HK-2 (cell line): ENCODE measurements around the gene CALML3.

Experiments
- DNase-seq: peaks from one replicate; pipeline ENCODE4 v3.0.0-alpha.2; 2018; ENCODE audit not compliant: unreplicated experiment

CALML3 gene

GRCh38 chr10:5538892-5539651, 14.3 kb downstream of the CALML3 start:
- DNase-seq: no peak

GRCh38 chr10:5540080-5540479, 15.3 kb downstream of the CALML3 start:
- no peak for DNase-seq

DNA sequence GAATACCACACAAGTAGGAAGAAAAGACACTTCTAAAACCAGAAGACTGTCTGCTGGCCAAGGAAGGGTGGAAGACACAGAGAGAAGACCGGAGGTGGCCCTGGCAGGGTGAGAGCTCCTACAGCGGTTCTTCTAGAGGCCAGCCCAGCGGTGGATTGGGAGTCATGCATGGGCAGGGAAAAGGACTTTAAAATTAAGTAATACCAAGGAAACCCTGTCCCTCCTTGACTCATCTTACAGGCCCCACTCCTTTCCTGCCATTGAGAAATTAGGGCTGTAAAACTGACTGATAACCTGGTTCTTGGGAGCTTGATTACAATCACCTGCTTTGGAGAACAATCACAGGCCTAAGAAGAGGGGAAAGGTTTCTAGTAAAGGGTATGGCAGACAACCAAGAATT, 16.1 kb downstream of the CALML3 start:
- DNase-seq: no peak

GRCh38 chr10:5542100-5542499, 17.3 kb downstream of the CALML3 start:
- DNase-seq: no peak

GRCh38 chr10:5543623-5544022, 18.9 kb downstream of the CALML3 start:
- DNase-seq: no peak

GRCh38 chr10:5544216-5544805, 19.6 kb downstream of the CALML3 start:
- DNase-seq: no peak

- DNase-seq: no peak
Observed at GRCh38 chr10:5545011-5545410, 20.2 kb downstream of the CALML3 start.

GRCh38 chr10:5545426-5545777, 20.6 kb downstream of the CALML3 start:
- DNase-seq: no peak

DNA sequence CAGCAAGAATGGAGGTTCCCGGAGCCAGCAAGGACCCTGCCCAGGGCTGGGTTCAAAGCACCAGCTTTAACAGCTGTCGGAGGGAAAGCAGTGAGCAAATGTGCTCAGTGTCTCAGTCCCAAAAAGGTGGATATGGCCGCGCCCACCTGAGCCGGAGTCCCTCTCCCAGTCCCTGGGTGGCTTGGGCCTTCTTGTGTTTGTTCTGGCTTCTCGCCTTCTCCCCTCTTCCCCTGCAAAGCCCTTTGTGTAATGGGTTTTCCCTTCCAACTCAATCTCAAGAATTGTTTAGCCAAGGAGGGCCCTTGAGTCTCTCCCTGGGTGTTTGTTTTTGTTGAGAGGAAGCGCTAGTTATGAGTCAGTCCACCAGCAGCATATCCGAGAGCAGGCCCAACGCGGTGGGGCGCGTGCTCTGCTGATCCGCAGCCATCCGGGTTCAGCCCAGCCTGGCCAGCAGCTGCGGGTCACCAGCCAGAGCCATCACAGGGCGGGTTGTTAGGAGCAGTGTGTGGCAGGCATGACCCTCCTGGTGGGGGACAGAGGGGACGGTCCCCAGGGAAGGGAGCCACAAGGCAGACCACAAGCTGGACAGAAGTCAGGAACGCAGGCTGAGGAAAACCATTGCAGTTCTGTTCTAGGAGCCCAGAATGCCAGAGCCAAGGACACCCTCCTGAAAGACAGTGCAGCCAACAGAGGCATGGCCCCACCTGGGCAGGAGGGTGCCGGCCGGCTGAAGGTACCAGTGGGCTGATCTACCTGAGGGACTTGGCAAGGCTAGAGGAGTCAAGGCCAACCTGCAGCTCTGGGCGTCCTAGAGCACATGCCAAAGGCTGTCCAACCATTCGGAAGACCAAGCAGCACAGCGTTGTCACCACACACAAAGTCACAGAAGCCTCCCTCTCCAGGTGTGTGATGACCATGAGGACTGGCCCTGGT, 21.3 kb downstream of the CALML3 start:
- no peak for DNase-seq

DNA sequence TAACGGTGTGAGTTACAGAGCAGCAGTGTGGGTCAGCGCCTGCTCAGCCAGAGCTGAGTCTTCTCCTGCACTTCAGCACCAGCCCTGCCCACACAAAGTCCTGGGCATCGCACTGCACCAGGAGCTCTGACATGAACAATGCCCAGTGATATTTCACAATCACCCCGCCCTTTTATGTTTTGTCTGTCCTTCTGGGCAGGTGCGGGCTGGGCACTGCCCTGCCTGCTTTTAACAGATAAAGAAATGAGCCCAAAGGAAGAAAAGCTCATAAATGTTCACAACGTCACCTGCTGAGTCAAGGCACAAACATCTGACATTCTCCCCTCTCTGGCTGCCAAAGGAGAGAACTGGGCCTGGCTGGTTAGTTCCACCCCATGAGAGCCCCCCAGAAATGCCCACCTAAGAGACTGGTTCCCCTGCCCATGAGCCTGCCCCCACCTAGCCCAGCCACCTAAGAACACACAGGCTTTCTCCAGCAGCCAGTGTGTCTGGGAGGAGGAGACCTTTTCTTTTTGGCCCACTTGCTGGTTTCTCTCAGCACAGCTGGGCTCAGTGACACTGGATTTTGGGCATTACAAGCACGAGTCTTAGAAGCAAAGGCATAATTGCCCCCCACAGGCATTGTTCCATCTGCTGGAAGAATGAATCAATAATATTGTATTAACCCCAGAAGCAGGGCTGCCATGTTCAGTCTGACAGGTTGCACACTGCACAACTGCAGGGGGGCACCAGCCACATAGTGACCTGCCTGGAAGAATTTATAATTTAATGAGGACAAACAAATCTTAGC, 22.3 kb downstream of the CALML3 start:
- DNase-seq: no peak

DNA sequence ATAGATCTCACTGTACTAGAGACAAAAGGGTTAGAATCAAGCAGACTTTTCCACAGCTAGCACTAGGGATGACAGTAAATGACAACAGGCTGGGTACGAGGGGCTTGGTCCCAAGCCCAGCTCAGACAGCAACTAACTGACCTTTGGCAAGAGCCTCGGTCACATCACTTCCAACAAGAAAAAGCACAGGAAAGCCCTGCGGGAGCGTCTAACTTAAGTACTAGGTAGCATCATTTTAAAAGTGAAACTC, 22.8 kb downstream of the CALML3 start:
- DNase-seq: no peak

DNA sequence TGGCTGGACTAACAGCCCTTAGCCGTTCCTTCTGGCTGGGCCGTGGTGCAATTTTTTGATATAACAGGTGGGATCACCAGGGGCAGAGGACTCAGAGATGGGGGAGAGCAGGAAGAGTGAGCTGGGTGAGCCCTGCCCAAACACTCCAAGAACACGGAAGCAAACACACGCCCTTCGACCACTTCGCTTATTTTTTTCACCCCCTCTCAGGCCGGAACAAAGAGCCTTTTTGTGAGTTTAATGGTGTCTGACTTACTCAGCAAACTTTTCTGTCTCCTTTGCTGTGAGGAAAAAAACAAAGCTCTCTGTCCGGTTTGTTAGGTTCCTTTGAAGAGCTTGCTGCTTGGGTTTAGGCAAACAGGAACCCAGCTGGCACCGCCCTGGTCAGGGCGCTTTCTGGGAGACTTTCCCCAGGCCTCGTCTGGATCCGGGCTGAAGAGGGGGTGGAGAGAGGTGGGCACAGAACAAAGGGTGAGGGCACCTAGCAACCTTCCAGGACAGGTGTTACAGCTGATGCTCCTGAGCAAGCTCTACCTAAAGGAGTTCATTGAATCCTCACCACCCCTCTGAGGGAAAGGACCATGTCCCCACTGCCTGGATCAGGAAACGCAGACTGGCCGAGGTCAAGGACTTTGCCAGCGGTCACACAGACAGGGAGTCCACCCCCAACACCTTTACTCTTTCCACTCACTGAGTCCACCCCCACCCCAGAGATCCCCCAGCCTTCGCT, 23.3 kb downstream of the CALML3 start:
- no peak for DNase-seq

DNA sequence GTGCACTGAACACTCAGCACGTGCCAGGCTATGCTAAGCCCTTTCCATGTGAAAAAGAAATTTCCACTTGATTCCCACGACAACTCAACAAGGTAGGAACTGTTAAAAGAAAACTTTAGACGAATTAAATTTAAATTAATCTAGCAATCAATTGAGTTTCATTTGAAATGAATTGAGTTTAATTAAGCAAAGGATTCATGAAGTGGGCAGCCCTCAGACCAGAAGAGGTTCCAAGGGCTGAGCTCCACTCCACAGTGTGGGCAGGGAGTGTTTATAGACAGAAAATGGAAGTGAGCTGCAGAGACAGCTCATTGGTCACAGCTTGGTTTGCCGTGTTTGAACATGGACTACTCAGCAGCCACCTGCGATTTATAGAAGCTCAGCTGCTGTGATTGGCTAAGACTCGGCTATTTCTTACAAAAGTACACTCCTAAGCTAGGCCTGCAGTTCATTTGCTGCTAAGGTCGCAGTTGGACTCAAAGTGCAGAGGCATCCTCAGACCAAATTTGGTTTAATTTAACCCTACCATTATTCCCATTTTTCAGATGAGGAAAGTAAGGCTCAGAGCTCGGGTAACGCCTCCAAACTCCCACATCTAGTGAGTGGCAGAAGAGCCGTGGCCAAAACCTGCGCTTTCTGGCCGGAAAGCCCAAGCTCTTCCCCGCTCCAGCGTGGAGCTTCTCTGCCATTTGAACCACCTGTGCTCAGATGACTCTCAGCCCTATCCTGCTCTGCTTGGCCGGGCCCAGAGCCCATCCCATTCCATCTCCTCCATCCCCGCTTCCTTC, 24.9 kb downstream of the CALML3 start:
- no peak for DNase-seq

DNA sequence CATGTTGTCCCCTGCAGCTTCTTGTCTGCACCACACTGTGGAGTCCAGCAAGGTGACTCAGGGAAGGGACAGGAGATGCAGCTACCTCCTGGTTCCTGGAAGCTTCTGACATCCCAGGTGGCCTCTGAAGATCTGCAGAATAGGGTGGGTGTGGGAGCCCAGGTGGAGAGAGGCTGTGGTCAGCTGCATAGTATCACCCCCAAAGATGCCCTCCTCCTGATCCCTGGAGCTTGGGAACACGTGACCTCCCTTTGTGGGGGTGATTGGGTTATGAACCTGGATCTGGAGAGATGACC, 25.4 kb downstream of the CALML3 start:
- no peak for DNase-seq

DNA sequence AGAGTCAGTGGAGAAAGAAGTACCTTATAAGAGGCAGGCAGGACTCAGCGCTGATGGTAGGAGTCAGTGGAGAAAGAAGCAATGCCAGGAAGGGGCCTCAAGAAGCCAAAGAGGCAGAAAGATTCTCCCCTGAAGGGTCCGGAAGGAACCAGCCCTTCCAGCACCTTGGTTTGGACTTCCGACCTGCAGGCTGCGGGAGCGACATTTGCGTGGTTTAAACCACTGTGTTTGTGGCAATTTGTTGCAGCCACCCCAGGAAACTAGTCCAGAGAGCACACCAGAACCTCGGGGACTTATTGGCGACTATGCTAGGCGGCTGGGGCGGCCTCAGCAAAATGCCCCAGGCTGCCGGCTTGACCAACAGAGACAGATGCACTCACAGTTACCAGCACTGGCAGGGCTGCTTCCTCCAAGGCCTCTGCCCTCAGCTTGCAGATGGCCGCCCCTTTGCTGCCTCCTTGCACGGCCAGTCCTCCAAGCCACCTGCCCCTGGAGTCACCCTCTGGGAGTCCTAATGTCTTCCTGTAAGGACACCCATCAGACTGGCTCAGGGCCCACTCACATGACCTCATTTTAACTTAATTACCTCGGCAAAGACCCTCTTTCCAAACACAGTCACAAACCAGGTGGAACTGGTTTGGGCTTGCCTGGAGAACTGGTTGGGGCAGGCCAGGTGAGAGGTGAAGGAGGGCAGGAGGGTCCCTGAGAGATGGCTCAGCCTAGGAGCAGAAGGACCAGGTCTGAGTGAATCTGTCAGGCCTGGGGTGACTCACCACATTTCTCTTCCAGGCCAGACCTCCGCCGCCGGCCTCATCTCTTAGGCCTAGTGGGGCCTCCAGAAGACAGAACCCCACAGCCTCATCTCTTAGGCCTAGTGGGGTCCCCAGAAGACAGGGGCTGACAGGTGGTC, 26.1 kb downstream of the CALML3 start:
- DNase-seq: peak; percentile 29

GRCh38 chr10:5551531-5552375, 27.0 kb downstream of the CALML3 start:
- DNase-seq: peak; percentile 70

- DNase-seq: no peak
Observed at GRCh38 chr10:5552376-5553321, 27.9 kb downstream of the CALML3 start.
